Stimulated activated CD4-positive, alpha-beta T cell treated with anti-CD3 and anti-CD28 coated beads, Interleukin-1b, Interleukin-23, amount 100 ng/mL, for 1 hour (primary cell): ENCODE results near the gene USO1.
"Not testable (repeated sequence)": the region's sequence is repeated elsewhere in the genome, so short reads cannot be mapped to it uniquely, and the experiment has no call there.

Experiments
- DNase-seq, 2 donors: peaks; one replicate each; pipeline ENCODE4 v3.0.0-alpha.2; 2020; ENCODE audit warnings: low read depth in 2 of 2

USO1 gene

GRCh38 chr4:75710246-75710645, 14.1 kb upstream of the USO1 start:
- no peak for DNase-seq

- no peak for DNase-seq
Observed at GRCh38 chr4:75714011-75714410, 10.4 kb upstream of the USO1 start.

- DNase-seq: no peak
Observed at GRCh38 chr4:75714704-75715103, 9.7 kb upstream of the USO1 start.

- no peak for DNase-seq
Observed at GRCh38 chr4:75715105-75715799, 9.1 kb upstream of the USO1 start.

- DNase-seq: not testable (repeated sequence)
Observed at GRCh38 chr4:75716054-75716453, 8.3 kb upstream of the USO1 start.

- no peak for DNase-seq
Observed at GRCh38 chr4:75717408-75717807, 7.0 kb upstream of the USO1 start.

- DNase-seq: no peak
Observed at GRCh38 chr4:75718529-75718928, 5.8 kb upstream of the USO1 start.

GRCh38 chr4:75722417-75722816, 2.0 kb upstream of the USO1 start:
- DNase-seq: no peak

GRCh38 chr4:75723163-75724065, 963 bp upstream of the USO1 start:
- no peak for DNase-seq

- peak in 1 of 2 donors; percentile 14 for DNase-seq
Observed at GRCh38 chr4:75724867-75725724, 719 bp downstream of the USO1 start.

GRCh38 chr4:75725942-75726538, 1.7 kb downstream of the USO1 start:
- not testable (repeated sequence) for DNase-seq

- no peak for DNase-seq
Observed at GRCh38 chr4:75726577-75726976, 2.2 kb downstream of the USO1 start.

- DNase-seq: no peak
Observed at GRCh38 chr4:75727073-75727472, 2.7 kb downstream of the USO1 start.

- no peak for DNase-seq
Observed at GRCh38 chr4:75729836-75730235, 5.5 kb downstream of the USO1 start.

GRCh38 chr4:75733369-75733768, 9.0 kb downstream of the USO1 start:
- DNase-seq: no peak

- DNase-seq: no peak
Observed at GRCh38 chr4:75735525-75735924, 11.1 kb downstream of the USO1 start.

- DNase-seq: no peak
Observed at GRCh38 chr4:75736862-75737261, 12.5 kb downstream of the USO1 start.

GRCh38 chr4:75737398-75737797, 13.0 kb downstream of the USO1 start:
- no peak for DNase-seq

GRCh38 chr4:75741027-75741426, 16.6 kb downstream of the USO1 start:
- no peak for DNase-seq

GRCh38 chr4:75742451-75742850, 18.1 kb downstream of the USO1 start:
- DNase-seq: no peak

GRCh38 chr4:75745161-75745560, 20.8 kb downstream of the USO1 start:
- no peak for DNase-seq

- no peak for DNase-seq
Observed at GRCh38 chr4:75745721-75746199, 21.4 kb downstream of the USO1 start.
